Measurements from ENCODE around the gene FCN2.
"Not testable (repeated sequence)": the region's sequence is repeated elsewhere in the genome, so short reads cannot be mapped to it uniquely, and the experiment has no call there.

Gene FCN2

DNA sequence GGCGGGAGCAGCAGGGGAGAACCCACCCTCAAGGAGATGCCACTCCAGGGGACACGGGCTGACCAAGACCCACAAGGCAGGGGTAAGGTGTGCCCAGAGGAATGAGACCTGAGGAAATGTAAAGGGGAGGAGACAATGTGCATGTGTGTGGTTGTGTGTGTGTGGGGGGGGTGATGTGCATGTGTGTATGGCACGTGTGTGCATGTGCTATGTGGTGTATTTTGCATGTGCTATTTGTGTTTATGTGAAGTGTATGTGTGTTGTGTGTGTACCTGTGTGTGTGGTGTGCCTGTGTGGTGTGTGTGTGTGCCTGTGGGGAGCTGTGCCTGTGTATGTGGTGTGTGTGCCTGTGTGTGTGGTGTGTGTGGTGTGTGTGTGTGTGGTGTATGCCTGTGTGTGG lies 33.5 kb upstream of the FCN2 start:
- no peak for DNase-seq (ENCODE audit: low read depth in 2 of 3, low spot score in 2 of 3)

DNA sequence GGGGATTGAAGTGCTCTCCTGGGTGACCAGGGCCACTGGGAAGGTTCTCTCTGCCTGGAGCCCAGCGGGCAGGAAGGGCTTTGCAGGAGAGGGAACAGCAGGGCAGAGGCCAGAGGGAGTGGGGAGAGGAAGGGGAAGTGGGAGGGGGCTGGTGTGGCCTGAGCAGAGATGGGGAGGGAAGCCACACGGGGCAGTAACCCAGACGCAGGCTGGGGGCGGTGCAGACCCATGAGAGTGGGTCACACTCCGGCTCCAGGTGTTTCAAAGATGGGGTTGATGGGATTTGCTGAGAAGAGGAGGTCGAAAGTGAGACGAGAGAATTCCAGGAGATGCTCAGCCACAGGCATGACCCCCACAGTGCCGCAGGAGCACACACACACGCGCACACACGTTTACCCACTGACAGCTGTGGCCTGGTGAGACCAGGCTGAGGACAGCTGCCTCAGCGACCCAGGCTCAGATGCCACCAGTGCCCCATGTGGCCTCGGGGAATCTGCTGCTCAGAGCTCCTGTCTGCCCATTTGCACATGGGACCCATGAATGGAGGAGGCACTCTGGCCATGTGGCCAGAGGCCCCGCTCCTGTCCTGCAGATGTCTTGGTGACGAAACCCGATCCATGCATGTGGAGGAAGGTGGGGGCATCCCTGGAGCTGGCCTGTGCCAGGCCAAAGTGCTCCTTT lies 32.7 kb upstream of the FCN2 start:
- no peak for DNase-seq (ENCODE audit: low read depth in 2 of 3, low spot score in 2 of 3)

DNA sequence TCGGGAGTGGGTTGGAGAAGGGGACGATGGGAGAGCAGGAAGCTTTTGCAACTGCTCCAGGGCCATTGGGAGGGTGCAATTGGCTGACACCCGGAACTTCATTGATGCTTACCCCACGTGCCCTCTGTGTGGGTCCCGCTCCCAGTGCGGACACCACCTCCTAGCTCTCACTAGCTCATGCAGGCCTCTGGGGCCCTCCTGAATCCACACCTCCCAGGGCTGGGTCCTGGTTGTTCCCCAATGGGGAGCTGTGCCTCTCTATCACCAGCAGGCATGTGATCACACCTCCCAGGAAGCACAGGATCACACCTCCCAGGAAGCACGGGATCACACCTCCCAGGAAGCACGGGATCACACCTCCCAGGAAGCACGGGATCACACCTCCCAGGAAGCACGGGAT lies 32.1 kb upstream of the FCN2 start:
- DNase-seq (ENCODE audit: low read depth in 2 of 3, low spot score in 2 of 3) = no peak

DNA sequence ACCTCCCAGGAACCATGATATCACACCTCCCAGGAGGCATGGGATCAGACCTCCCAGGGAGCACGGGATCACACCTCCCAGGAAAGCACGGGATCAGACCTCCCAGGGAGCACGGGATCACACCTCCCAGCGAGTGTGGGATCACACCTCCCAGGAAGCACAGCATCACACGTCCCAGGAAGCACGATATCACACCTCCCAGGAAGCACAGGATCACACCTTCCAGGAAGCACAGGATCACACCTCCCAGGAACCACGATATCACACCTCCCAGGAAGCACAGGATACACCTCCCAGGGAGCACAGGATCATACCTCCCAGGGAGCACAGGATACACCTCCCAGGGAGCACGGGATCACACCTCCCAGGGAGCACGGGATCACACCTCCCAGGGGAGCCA lies 30.0 kb upstream of the FCN2 start:
- DNase-seq (ENCODE audit: low read depth in 2 of 3, low spot score in 2 of 3) = no peak

DNA sequence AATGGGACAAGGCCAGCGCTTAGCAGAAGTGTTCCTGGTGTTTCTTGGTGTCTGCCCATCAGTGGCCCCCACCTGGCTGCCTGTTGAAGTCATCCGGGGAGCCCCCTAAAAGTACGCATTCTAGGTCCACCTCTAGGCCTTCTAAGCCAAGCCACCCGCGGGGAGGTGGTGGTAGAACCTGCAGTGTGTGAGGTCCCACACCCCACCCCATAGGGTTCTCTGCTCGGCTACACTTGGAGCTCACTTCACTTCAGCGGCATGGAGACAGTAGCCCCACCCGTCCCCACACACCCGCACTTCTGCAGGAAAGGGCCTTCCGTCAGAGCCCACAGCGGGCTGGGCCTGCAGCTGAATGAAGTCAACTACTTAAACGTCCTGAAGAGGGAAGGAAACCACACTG lies 29.6 kb upstream of the FCN2 start:
- no peak for DNase-seq (ENCODE audit: low read depth in 2 of 3, low spot score in 2 of 3)

DNA sequence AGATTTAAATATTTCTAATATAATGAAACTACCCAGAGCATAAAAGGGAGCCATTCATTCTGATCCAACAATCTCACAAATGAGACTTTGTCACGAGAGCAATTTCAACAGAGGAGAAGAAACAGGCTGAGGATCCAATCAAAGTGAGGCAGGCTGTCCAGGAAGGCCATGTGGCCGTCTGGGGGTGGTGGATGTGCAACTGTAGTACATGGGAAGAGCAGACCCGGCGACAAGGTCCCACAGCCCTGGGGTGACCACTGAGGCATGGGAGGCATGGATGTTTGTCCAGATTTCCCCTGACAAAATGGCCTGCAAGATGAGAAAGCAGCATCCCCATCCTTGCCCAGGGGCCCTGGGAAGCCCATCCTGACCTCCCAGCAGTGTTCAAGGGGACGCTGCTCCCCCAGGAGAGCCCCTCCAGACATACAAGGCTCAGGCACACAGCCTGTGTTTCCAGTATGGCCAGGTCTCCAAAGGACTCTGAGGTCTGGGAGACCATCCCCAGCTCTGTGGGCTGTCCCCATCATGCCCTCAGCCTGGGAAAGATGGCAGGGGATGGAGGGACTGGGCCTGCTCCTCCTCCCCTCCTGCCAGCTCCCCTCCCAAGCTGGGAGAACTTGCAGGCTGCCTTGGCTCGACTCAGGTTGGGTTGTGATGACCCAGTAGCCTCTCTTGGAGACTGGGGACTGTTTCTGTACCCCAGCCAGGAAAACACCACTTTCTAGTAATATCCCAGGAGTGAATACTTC lies 27.5 kb upstream of the FCN2 start:
- no peak for DNase-seq (ENCODE audit: low read depth in 2 of 3, low spot score in 2 of 3)

DNA sequence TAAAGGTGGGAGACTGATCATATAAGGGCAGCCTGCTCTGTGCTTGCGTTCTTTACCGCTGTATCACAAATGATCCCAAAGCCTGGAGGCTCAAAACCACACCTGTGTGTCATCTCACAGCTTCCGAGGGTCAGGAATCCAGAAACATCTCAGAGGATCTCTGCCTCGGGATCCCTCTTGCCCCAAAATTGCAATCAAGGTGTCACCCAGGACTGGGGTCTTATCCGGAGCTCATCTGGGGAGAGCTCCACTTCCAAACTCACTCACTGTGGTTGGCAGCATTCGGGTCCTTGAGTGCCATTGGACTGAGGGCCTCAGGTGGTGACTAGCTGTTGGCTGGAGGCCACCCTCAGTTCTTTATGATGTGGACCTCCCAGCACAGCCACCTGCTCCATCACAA lies 26.7 kb upstream of the FCN2 start:
- DNase-seq (ENCODE audit: low read depth in 2 of 3, low spot score in 2 of 3) = no peak

DNA sequence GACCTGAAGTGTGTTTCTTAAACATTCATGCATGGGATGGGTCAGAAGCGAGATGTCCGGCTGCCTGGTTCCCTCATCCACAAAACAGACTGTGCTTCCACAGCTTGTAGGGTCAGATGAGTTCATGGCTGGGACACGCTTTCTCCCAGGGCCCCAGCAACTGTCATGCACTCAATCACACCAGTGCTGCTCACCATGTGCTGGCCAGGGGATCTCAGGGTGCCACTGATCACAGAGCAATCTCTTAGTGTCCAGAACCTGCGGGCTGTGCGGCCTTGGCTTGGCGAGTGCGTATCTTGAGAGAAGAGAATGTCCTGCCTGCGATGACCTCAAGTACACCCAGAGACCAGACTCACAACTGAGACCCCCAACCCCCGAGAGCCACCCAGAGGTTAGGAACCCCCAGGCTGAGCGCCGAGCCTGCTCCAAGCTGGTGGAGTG lies 26.0 kb upstream of the FCN2 start:
- no peak for DNase-seq (ENCODE audit: low read depth in 2 of 3, low spot score in 2 of 3)

DNA sequence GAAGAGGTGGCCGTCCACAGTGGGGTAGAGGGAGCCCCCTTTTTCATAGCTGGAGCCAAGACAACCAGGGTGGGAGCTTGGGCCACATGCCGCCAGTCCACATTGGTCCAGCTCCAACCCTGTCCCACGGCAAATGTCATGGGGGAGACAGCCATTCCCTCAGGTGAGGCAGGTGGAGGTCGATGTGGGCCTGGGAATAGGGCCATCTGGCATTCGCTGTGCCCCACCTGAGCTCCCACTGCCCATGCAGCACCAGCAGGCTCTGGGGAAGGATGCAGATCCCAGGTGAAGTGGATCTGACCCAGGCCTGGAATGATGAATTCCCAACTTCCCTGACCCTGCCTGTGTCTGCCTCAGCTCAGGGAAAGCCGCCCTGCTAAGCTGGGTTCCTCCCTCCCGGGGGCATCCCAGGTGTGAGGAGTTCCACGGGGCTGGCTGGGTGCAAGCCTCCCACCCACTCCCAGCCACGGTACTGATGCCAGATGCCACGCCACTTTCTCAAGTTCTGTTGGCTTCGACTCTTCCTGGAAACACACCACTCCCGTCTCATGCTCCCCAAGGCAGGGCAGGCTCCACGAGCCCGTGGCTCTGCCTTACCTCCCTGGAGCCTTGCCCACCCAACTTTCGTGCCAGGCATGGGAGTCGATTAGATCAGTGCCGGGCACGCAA lies 25.2 kb upstream of the FCN2 start:
- no peak for DNase-seq (ENCODE audit: low read depth in 2 of 3, low spot score in 2 of 3)

DNA sequence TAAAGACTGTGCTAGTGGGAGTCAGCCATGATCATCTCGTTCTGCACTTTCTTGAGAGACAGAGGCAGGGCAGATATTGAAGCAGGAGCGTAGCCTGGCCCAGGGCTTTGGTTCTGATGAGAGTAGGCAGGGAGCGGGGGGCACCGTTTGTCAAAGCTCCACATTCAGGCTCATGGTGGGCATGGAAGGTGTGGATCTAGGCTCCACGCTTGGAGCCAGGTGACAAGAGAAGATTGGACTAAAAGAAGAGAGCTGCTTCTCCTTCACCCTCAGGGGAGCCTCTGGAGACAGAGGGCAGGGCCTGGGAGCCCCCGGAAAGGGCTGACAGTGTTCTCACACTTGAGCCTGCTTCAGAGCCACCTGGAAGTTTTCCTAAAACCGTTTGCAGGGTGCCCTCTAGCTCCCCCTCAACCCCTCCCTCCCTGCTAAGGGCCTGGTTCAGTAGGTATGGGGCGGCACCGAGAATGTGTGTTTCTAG lies 24.7 kb upstream of the FCN2 start:
- no peak for DNase-seq (ENCODE audit: low read depth in 2 of 3, low spot score in 2 of 3)

DNA sequence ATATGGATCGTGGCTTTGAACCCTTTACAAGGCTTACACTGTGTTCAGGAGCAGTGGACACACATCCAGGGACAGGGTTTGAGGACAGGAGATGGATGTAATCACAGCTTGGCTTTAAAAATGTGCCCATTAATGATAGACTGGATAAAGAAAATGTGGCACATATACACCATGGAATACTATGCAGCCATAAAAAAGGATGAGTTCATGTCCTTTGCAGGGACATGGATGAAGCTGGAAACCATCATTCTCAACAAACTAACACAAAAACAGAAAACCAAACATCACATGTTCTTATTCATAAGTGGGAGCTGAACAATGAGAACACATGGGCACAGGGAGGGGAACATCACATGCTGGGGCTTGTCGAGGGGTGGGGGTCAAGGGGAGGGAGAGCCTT lies 23.2 kb upstream of the FCN2 start:
- DNase-seq (ENCODE audit: low read depth in 2 of 3, low spot score in 2 of 3) = not testable (repeated sequence)

DNA sequence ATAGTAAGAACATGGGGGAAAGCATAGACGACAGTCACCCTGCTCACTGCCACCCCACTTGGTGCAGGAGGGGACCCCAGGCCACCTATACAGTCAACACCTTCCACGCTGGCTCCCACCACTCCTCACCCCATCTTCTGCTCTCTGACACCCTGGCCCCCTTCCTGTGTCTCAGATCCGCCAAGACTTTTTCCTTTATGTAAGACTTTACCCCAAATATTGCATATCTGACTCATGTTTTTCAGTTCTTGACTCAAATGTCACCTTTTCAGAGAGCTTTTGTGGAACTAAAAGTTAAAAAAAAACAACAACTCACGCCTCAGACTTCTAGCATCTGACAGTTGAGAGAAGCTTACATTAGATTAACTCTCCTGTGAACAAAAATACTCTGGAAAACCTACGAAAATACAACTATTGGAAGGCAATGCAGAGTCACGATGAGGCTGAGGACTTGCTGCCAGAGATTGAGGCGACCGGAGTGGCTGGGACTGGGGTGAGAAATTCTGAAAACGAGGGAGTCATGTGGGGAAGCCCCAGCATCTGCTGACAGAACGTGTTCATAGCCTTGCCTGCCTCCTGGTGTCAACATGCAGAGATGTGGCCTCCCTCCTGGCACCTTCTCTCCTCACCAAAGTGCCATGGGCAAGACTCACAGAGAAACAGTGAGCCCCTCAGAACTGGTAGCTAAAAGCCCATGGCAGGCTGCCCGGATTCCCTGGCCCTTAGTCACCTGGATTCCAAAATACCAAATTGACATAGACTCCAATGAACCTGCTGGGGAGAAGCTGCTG lies 22.4 kb upstream of the FCN2 start:
- peak in 1 of 3 experiments; percentile 23 for DNase-seq (ENCODE audit: low read depth in 2 of 3, low spot score in 2 of 3)

DNA sequence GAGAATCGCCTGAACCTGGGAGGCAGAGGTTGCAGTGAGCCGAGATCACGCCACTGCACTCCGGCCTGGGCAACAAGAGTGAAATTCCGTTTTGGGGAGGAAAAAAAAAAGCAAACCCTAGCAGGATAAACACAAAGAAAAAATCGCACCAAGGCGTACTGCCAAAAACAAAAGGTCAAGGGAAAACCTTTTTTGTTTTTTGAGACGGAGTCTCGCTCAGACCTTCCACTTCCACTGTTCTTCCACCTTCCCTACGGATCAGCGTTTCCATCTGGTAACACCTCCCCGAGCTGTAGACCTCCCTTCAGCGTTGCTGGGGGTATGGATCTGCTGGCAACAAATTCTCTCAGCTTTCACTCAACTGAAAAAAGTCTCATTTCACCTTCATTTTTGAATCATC lies 20.1 kb upstream of the FCN2 start:
- no peak for DNase-seq (ENCODE audit: low read depth in 2 of 3, low spot score in 2 of 3)

DNA sequence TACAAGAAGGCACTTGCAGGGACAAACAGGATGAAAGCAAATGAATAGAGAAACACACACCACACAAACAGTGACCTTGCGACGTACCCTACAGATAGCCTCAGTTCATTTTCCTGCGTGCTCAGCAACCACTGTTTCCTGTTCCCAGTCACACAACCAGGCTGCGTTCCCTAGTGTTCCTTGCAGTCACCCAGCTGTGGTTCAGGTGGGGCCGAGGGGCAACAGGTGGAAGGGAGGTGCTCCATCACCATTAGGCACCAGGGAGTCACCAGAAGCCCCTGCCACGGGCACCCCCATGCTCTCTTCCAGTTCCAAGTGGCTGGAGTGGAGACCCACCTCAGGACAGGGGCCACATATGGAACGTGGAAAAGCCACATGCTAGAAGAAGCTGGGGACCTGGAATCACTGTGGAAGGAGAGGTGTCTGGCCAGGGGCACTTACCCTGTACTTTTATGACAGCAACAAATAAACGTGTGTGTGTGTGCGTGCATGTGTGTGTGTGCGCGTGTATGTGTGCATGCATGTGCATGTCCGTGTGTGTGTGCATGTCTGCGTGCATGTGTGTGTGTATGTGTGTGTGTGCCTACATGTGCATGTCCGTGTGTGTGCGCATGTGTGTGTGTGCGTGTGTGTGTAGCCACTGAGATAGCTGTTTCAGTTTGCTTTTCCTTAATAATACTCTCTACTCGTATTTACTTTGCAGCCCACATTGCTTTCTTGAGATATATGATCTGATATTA lies 18.8 kb upstream of the FCN2 start:
- DNase-seq (ENCODE audit: low read depth in 2 of 3, low spot score in 2 of 3) = no peak

DNA sequence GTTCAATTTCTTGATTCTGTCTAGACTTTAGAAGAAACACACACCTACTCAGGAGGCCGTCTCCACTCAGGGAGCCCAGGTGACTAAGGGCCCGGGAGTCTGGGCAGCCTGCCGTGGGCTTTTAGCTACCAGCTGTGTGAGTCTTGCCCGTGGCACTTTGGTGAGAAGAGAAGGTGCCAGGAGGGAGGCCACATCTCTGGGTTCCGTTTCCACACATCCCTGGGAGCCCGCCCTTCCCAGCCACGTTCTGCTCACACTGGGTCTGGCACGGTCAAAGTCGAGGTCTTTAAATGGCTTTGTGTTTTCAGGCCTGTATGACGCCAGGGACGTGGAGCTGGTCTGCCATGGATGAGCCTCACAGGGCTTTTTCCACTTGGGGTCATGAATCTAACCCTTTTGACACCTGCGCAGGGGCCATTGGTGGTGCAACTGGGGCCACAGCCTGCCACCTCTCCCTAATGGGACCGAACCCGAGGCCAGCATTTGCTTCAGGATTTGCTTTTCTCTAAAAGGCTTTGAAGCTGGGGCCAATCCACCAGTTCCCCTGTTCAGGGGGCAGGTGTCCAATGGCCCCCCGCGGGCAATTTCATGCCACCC lies 17.2 kb upstream of the FCN2 start:
- no peak for DNase-seq (ENCODE audit: low read depth in 2 of 3, low spot score in 2 of 3)

DNA sequence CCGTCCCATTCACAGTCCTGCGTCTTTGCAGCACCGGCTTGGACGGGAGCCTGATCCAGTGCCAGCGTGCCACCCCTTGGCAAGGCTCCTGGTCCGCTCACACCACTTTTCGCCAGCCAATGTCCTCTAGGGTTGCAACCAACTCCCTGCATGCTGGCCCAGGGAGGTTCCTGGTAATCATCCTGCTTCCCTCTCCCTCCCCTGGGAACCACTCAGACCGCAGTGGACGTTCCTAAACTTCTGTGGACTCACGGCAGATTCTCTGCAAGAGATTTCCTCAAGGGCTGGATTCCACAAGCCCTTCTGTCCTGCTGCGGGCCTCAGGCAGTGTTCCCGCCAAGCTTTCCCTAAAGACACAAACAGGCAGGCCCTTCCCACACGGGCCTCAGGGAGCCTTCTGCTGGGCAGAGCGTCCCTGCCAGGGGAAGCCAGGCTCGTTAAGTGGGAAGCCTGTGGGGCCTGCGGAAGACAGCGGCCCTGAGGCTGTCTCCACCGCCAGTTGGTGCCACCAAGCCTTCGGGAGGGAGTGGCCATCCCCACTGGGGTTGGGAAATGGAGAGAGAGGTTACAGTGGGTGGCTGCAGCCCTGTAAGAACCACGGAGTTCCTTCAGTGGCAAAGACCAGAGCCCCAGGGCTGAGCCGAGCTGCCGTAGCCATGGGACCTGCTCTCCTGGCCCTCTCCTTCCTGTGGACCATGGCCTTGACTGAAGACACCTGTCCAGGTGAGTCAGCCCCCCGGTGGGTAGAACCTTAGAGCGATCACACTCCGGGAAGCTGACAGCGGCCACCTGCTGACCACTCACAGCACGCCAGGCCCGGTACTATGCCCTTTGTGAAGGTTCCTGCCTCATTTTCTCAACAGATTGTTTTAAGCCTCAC lies 16.4 kb upstream of the FCN2 start:
- DNase-seq (ENCODE audit: low read depth in 2 of 3, low spot score in 2 of 3) = no peak

DNA sequence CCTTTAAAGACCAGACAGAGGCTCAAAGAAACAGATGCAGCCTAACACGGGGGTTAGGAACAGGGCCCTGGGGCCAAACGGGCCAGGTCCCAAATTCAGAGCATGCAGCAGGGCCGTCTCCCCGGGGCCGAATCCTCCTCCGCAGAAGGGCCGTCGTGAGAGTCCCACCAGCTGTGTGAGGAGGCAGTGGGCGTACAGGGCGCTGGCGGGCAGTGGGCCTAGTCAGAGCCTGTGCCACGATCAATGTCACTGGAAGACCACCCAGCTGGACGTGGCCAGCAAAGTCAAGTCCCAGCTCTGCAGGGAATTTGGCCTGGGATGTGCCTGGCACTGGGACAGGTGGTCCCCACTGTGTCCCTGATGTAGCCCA lies 15.8 kb upstream of the FCN2 start:
- DNase-seq (ENCODE audit: low read depth in 2 of 3, low spot score in 2 of 3) = no peak

DNA sequence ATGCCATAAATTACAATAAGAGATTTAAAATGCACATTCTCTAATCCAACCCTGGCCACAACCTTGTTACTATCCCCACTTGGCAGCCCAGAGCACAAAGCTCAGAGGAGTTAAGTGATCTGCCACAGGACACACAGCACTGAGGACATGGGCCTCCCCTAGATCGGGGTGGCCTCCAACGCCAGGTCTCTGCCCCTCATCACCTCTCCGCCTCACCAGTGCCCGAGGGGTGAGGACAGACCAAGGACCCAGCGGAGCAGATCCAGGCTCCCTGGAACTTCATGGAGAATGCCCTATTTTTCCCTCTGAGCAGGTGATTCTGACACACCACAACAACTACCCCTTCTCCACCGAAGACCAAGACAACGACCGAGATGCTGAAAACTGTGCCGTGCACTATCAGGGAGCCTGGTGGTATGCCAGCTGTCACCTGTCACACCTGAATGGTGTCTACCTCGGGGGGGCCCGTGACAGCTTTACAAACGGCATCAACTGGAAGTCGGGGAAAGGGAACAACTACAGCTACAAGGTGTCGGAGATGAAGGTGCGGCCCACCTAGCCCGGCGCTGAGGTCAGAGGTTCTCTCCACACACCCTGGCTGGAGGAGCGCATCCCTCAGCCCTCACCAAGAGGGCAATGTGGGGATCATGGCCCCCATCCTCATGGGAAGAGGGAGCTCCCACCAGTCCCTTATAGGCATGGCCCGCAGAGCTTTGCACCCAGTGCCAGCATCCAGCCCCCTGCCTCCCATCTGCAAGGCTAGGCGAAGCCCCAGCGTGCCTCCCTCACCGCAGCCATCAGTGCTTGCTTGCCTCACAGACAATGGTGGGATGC lies 12.5 kb upstream of the FCN2 start:
- DNase-seq (ENCODE audit: low read depth in 2 of 3, low spot score in 2 of 3) = no peak
